GM19193 (cell line): Measurements from ENCODE around the gene ALKBH2.
A peak's percentile ranks its signal among the peaks of the same experiment; 100 is the strongest.

ENCODE experiments used
- POLR2A ChIP-seq: IDR thresholded peaks from 4 replicates; pipeline ENCODE4 v1.6.1; 2011; ENCODE audit not compliant: insufficient read depth, insufficient read length; ENCODE audit errors: extremely low read depth

Gene ALKBH2

GRCh38 chr12:109058773-109059172 is 34.5 kb downstream of the ALKBH2 start:
- TF ChIP-seq POLR2A: no peak

GRCh38 chr12:109057376-109057775 is 35.9 kb downstream of the ALKBH2 start:
- no peak for TF ChIP-seq POLR2A

GRCh38 chr12:109056891-109057290 is 36.4 kb downstream of the ALKBH2 start:
- no peak for TF ChIP-seq POLR2A

- no peak for TF ChIP-seq POLR2A
Measured at GRCh38 chr12:109054520-109054919, 38.8 kb downstream of the ALKBH2 start.

GRCh38 chr12:109053382-109054123 is 39.7 kb downstream of the ALKBH2 start:
- TF ChIP-seq POLR2A: peak; percentile 33

GRCh38 chr12:109052414-109053323 is 40.6 kb downstream of the ALKBH2 start, which contains the start of gene USP30:
USP30 (plus strand) TSS chr12:109052576; CDS start chr12:109052679, 103 bp downstream.
- peak; percentile 28 for TF ChIP-seq POLR2A

- TF ChIP-seq POLR2A: no peak
Measured at GRCh38 chr12:109052097-109052413, 41.2 kb downstream of the ALKBH2 start.

- TF ChIP-seq POLR2A: no peak
Measured at GRCh38 chr12:109047081-109047805, 46.0 kb downstream of the ALKBH2 start.

- TF ChIP-seq POLR2A: no peak
Measured at GRCh38 chr12:109044241-109044640, 49.0 kb downstream of the ALKBH2 start.
